DND-41 (cell line): ENCODE data around the gene KCNG4.

Experiments used
- ATAC-seq: fragments of 200-7000 bp; cut with Tn5 transposase; 3 replicates; pipeline ENCODE4 v1.9.1; 2021; ENCODE audit warnings: low read depth; ENCODE audit not compliant: insufficient read depth
- DNase-seq: peaks from one replicate; pipeline ENCODE4 v3.0.0-alpha.2; 2020
- H2AFZ ChIP-seq: 2 replicates; pipeline ENCODE4 v1.6.0; 2012; ENCODE audit warnings: low read depth, low read length
- H3K27ac ChIP-seq: 2 replicates; pipeline ENCODE4 v1.5.1; 2012; ENCODE audit warnings: low read length, inconsistent platforms
- H3K27me3 ChIP-seq: fragments of 200-600 bp; sonication (generic); 2 replicates; pipeline ENCODE4 v1.6.0; 2012; ENCODE audit warnings: low read length, mild to moderate bottlenecking, inconsistent platforms; ENCODE audit not compliant: insufficient read depth, poor library complexity
- H3K36me3 ChIP-seq: 2 replicates; pipeline ENCODE4 v1.5.1; 2012; ENCODE audit warnings: low read length, inconsistent platforms; ENCODE audit not compliant: insufficient read depth
- H3K4me1 ChIP-seq: 2 replicates; pipeline ENCODE4 v1.5.1; 2012; ENCODE audit warnings: mild to moderate bottlenecking, low read length; ENCODE audit not compliant: insufficient read depth
- H3K4me2 ChIP-seq: 2 replicates; pipeline ENCODE4 v1.6.0; 2012; ENCODE audit warnings: mild to moderate bottlenecking, moderate library complexity, low read length, inconsistent platforms; ENCODE audit not compliant: insufficient read depth
- H3K4me3 ChIP-seq, 2 experiments: fragments of 200-600 bp in 1 of 2; shearing (Covaris generic) in 1 of 2; 2 replicates each; pipeline ENCODE4 v1.5.1; 2012 to 2016; ENCODE audit warnings: inconsistent platforms in 2 of 2, low read length in 2 of 2, mild to moderate bottlenecking in 2 of 2, low read depth in 1 of 2, moderate library complexity in 1 of 2
- H3K79me2 ChIP-seq: 2 replicates; pipeline ENCODE4 v1.6.0; 2012; ENCODE audit warnings: low read length, inconsistent platforms; ENCODE audit not compliant: insufficient read depth
- H3K9ac ChIP-seq: 2 replicates; pipeline ENCODE4 v1.6.0; 2012; ENCODE audit warnings: low read depth, mild to moderate bottlenecking, inconsistent platforms, low read length, moderate library complexity
- H3K9me3 ChIP-seq: 2 replicates; pipeline ENCODE4 v1.5.1; 2012; ENCODE audit warnings: low read length, moderate library complexity, mild to moderate bottlenecking, inconsistent platforms; ENCODE audit not compliant: insufficient read depth, severe bottlenecking
- H4K20me1 ChIP-seq: 2 replicates; pipeline ENCODE4 v1.6.0; 2012; ENCODE audit warnings: low read length; ENCODE audit not compliant: insufficient read depth
- EZH2 ChIP-seq: IDR thresholded peaks from 3 replicates; pipeline ENCODE4 v1.6.1; 2012; ENCODE audit warnings: borderline replicate concordance, low read depth, mild to moderate bottlenecking, moderate library complexity, low read length, inconsistent platforms; ENCODE audit not compliant: severe bottlenecking
- TF ChIP-seq, protein P1 (sequence below): IDR thresholded peaks from 2 replicates; pipeline ENCODE4 v1.5.1; 2012; ENCODE audit warnings: borderline replicate concordance, low read length, moderate library complexity, mild to moderate bottlenecking; ENCODE audit not compliant: poor library complexity, severe bottlenecking; ENCODE audit errors: extremely low read depth

KCNG4 gene

DNA sequence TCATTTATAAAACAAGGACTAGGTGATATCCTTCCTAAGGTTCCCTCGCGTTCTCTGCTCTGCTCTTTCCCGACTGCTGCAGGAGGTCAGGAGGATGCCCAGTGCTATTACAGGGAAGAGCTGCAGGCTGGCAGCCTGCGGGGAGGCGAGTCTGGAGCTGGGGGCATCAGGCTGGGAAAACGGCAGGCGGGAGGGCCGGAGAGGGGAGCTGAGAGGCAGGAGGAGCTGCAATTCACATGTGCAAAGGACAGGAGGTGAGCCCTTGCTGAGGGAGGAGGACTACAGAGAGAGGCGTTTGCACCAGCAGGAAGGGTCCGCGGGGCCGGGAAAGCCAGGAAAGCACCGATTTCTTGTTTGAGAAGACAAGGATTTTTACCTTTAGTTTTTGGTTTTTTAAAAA, 40.7 kb downstream of the KCNG4 start:
- Histone ChIP-seq H3K4me3 (no peak overlapping the region), H3K4me1 (peaks cover 12% of the 10 kb centered on the region), H3K36me3 (no peaks in the 10 kb centered on the region), H3K27ac (no peak overlapping the region), H3K9ac (no peak overlapping the region), H3K4me2 (no peak overlapping the region), H3K9me3 (no peaks in the 10 kb centered on the region), H4K20me1 (peaks cover 5% of the 10 kb centered on the region; the same call in 1 of the 2 replicates), H2AFZ (no peak overlapping the region), H3K27me3 (no peaks in the 10 kb centered on the region), H3K79me2 (no peaks in the 10 kb centered on the region)
- no peak for ATAC-seq
- no peak for TF ChIP-seq EZH2
- no peak for DNase-seq

DNA sequence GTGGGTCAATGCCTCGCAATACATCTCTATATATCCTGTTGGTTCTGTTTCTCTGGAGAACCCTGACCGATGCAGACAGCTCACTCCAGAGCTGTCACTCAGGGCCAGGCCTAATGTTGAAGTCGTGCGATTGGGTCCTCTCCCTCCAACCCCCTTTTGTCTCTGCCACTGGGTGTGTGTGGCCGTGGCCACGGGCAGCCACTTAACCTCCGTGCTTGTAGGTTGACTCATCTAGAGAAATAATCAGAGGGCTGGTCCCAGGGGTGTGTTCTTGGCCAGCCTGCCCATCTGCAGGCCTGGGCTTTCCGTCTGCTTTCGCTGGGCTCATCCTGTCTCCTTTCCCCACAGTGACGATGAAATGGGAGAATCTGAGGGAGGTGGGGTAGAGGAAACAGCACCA, 41.4 kb downstream of the KCNG4 start:
- Histone ChIP-seq H3K27ac (no peak overlapping the region), H3K79me2 (no peaks in the 10 kb centered on the region), H3K4me1 (peaks cover 19% of the 10 kb centered on the region), H3K27me3 (no peaks in the 10 kb centered on the region), H3K4me3 (no peak overlapping the region), H3K9me3 (no peaks in the 10 kb centered on the region), H2AFZ (no peak overlapping the region), H3K9ac (no peak overlapping the region), H4K20me1 (peaks cover 8% of the 10 kb centered on the region; the same call in 1 of the 2 replicates), H3K36me3 (no peaks in the 10 kb centered on the region), H3K4me2 (no peak overlapping the region)
- ATAC-seq: no peak
- no peak for DNase-seq
- no peak for TF ChIP-seq EZH2
- TF ChIP-seq, protein P1, sequence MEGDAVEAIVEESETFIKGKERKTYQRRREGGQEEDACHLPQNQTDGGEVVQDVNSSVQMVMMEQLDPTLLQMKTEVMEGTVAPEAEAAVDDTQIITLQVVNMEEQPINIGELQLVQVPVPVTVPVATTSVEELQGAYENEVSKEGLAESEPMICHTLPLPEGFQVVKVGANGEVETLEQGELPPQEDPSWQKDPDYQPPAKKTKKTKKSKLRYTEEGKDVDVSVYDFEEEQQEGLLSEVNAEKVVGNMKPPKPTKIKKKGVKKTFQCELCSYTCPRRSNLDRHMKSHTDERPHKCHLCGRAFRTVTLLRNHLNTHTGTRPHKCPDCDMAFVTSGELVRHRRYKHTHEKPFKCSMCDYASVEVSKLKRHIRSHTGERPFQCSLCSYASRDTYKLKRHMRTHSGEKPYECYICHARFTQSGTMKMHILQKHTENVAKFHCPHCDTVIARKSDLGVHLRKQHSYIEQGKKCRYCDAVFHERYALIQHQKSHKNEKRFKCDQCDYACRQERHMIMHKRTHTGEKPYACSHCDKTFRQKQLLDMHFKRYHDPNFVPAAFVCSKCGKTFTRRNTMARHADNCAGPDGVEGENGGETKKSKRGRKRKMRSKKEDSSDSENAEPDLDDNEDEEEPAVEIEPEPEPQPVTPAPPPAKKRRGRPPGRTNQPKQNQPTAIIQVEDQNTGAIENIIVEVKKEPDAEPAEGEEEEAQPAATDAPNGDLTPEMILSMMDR: no peak

DNA sequence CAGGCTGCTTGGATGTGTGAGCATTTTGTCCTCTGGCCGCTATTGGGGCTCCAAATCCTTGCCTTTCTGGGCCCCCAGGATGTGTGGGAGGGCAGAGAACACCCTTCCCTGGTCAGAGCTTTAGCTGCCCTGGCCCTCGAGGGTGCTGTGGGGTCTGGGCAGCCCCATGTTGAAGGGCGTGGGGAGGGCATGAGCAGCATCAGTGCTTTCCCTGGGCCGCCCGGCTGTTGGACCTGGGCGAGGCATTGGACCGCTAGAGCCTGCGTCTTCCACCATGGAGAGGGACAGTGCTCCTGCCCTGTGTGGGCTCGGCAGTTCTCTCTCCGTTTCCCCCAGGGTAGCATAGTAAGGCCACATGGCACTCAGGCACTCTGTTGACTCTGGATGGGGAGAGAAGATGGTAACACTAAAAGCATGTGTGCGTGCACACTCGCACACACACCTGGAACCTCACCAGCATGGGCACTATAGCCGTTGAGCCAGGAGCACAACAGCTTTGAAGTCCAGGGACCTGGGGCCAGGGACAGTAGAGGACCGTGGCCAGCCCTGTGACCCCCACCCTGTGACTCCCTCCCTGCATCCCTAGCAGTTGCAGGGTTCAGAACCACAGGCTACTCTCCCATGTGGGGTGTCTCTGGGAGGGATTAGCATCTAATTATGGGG, 42.2 kb downstream of the KCNG4 start:
- no peak overlapping the region for H3K9ac ChIP-seq
- peaks cover 26% of the 10 kb centered on the region for H3K4me1 ChIP-seq
- H3K36me3 ChIP-seq: no peaks in the 10 kb centered on the region
- no peak overlapping the region for H2AFZ ChIP-seq
- H3K27ac ChIP-seq: no peak overlapping the region
- no peaks in the 10 kb centered on the region for H3K9me3 ChIP-seq
- no peak overlapping the region for H3K4me3 ChIP-seq
- ATAC-seq: no peak
- H3K27me3 ChIP-seq: no peaks in the 10 kb centered on the region
- H3K79me2 ChIP-seq: no peaks in the 10 kb centered on the region
- peaks cover 8% of the 10 kb centered on the region; the same call in 1 of the 2 replicates for H4K20me1 ChIP-seq
- H3K4me2 ChIP-seq: no peak overlapping the region
- TF ChIP-seq, protein P1: no peak
- no peak for TF ChIP-seq EZH2
- DNase-seq: no peak

DNA sequence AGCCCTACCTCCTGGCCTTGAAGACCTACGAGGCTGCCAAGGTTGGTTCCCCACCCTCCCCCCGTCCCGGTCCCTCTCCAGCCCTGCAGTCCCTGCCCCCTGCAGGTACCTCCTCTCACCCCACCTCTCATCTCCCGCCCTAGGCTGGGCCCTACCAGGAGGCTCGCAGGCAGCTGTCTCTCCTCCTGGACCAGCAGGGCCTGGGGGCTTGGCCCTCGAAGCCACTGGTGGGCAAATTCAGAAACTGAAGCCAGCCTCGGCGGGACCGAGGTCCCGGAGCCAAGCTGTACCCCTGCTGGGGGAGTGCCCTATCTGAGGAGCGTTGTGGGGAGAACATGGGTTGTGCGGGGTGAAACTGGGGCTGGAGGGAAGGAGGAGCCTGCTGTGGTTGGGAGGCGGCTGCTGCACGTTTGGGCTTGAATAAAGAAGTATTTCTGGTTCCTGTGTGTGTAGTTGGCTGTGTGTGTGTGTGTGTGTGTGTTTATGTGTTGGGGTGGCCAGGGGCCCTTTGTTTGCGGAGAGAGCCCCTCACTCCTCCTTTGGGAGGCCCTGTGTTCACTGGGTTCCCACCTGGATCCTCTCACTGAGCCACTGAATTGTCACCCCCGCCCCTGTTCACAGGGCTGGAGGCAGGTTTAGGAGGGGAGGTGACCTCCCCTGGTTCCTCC, 43.0 kb downstream of the KCNG4 start:
- H4K20me1 ChIP-seq: peaks cover 8% of the 10 kb centered on the region; the same call in 1 of the 2 replicates
- TF ChIP-seq, protein P1: no peak
- no peak for TF ChIP-seq EZH2
- H3K9ac ChIP-seq: no peak overlapping the region
- H3K9me3 ChIP-seq: no peaks in the 10 kb centered on the region
- H3K79me2 ChIP-seq: no peaks in the 10 kb centered on the region
- no peaks in the 10 kb centered on the region for H3K27me3 ChIP-seq
- no peak for ATAC-seq
- H3K4me3 ChIP-seq: no peak overlapping the region
- peaks cover 26% of the 10 kb centered on the region for H3K4me1 ChIP-seq
- no peaks in the 10 kb centered on the region for H3K36me3 ChIP-seq
- H3K4me2 ChIP-seq: no peak overlapping the region
- DNase-seq: no peak
- H2AFZ ChIP-seq: no peak overlapping the region
- no peak overlapping the region for H3K27ac ChIP-seq
